CD4-positive, alpha-beta T cell treated with Interleukin-4 for 1 hour (primary cell): ENCODE data around the gene CMTM4.
"Not testable (repeated sequence)": the region's sequence is repeated elsewhere in the genome, so short reads cannot be mapped to it uniquely, and the experiment has no call there.

ENCODE experiments used
- DNase-seq, 2 donors: peaks; one replicate each; pipeline ENCODE4 v3.0.0-alpha.2; 2020 to 2022

CMTM4 gene

GRCh38 chr16:66611911-66612310 lies 84.6 kb downstream of the CMTM4 start:
- not testable (repeated sequence) for DNase-seq

GRCh38 chr16:66610111-66610820 lies 86.3 kb downstream of the CMTM4 start:
- no peak for DNase-seq

- DNase-seq, result no peak
Observed at GRCh38 chr16:66609139-66609510, 87.4 kb downstream of the CMTM4 start.

- DNase-seq, result peak; percentile 77 to 82
Observed at GRCh38 chr16:66608241-66609138, 88.1 kb downstream of the CMTM4 start.

GRCh38 chr16:66605979-66606751 lies 90.4 kb downstream of the CMTM4 start:
- DNase-seq, result peak; percentile 16 to 20

- peak in 1 of 2 donors; percentile 29 for DNase-seq
Observed at GRCh38 chr16:66605177-66605978, 91.2 kb downstream of the CMTM4 start.

- DNase-seq, result peak; percentile 72 to 77
Observed at GRCh38 chr16:66604376-66605176, 92.0 kb downstream of the CMTM4 start, which contains the start of gene CMTM3. TSS of gene CMTM3 (plus strand) at chr16:66604704. CDS start at chr16:66604806, 102 bp downstream.

GRCh38 chr16:66603537-66604375 lies 92.8 kb downstream of the CMTM4 start:
- peak; percentile 85 to 88 for DNase-seq

GRCh38 chr16:66601471-66601870 lies 95.1 kb downstream of the CMTM4 start:
- DNase-seq, result no peak

GRCh38 chr16:66600477-66600876 lies 96.1 kb downstream of the CMTM4 start:
- DNase-seq, result no peak

- DNase-seq, result no peak
Observed at GRCh38 chr16:66599726-66600125, 96.8 kb downstream of the CMTM4 start.

- DNase-seq, result no peak
Observed at GRCh38 chr16:66598111-66598510, 98.4 kb downstream of the CMTM4 start.

GRCh38 chr16:66596986-66597848 lies 99.3 kb downstream of the CMTM4 start:
- DNase-seq, result no peak

GRCh38 chr16:66596559-66596958 lies 100.0 kb downstream of the CMTM4 start:
- not testable (repeated sequence) for DNase-seq

GRCh38 chr16:66594739-66595138 lies 101.8 kb downstream of the CMTM4 start:
- DNase-seq, result no peak

GRCh38 chr16:66592814-66593213 lies 103.7 kb downstream of the CMTM4 start:
- DNase-seq, result no peak

- no peak for DNase-seq
Observed at GRCh38 chr16:66592241-66592640, 104.3 kb downstream of the CMTM4 start.

- no peak for DNase-seq
Observed at GRCh38 chr16:66591018-66591417, 105.5 kb downstream of the CMTM4 start.

GRCh38 chr16:66590322-66590721 lies 106.2 kb downstream of the CMTM4 start:
- DNase-seq, result peak; percentile 28 to 58
